ENCODE measurements around the gene CLCN4.

CLCN4 gene

DNA sequence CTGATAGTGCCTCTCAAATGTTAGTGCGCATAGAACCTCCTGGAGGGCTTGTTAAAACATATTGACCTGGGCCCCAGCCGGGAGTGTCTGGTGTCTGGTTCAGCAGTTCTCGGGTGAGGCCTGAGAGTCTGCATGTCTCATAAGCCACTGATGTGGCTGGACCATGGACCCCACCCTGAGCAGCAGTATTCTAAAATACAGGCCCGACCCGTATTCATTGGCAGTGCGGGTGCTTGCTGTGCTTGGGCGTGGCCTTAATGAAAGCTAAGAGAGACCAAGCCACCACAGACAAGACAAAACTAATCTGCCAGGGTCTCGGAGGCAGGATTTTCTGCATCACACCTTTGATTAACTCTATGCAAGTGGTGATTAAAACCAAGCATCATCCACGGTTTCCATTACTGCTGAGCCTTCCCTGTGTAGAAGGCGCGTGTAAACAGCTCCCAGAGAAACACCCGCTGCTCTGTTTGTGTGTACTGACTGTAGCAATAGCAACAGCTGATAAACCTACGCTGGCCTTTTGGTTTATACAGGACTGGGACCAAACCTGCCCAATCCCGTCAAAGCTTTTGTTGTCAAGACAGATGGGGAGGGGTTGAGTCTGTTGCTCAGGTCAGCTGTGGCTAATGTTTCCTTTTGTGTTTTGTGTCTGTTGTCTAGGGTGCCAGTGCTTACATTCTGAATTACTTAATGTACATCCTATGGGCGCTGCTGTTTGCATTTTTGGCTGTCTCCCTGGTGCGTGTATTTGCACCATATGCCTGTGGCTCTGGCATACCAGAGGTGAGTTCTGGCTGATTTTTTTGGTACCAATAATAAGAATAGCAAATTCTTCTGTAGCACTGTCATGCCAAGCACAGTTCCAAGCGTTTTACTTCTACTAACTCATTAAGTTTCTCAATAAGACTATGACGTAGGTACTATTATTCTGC is 40.8 kb downstream of the CLCN4 start:
- DNase-seq = no peak

DNA sequence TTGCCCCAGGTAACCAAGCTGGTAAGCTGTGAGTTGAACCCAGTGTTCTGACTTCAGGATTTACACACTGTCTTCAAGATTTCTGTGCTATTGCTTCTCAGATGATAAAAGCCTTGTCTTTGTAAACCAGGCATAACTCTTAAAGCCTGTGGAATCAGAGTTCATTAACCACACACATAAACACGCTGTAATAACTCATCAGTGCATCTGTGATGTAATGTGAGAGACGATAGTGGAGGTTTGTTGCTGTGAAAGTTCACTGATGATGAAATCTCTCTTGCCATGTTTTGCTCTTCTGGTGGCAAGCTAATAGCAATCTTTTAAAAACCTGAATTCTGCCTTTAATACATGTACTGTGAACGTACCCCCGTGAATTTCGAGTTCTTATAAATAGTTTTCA is 41.5 kb downstream of the CLCN4 start:
- no peak for DNase-seq

DNA sequence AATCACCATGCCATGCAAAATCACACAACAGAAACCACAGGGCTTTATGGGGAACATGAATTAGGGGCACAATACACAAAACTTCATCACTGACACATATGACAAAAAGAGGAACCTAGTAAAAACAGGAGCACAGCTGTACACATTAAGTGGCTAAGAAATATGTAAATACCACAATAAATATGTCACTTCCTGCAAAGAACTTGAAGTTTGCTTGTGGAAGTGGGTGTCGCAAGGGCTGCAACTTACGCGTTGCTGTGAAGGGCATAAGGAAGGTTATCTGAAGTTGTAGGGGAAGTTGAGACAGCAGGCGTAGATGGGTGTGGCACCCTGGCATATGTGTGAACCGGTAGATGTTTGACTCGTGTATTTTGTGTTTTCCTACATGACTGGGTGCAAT is 42.4 kb downstream of the CLCN4 start:
- DNase-seq = no peak

DNA sequence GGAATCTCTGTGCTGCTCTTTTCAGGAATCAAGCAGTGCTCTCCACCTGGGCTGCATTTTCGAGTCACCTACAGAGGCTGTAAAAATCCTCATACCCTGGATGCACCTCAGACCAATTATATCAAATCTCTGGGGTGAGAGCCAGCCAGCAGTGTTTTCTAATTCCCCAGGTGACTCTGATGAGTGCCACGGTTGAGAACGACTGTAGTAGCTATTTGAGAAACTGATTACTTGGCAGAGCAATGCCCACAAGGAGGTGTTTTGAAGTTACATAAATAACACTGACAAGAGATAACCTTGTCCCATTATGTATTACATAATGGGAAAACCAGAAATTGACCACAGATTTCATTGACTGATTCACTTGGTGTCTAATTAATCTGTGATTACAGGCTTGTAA is 46.8 kb downstream of the CLCN4 start:
- no peak for DNase-seq

DNA sequence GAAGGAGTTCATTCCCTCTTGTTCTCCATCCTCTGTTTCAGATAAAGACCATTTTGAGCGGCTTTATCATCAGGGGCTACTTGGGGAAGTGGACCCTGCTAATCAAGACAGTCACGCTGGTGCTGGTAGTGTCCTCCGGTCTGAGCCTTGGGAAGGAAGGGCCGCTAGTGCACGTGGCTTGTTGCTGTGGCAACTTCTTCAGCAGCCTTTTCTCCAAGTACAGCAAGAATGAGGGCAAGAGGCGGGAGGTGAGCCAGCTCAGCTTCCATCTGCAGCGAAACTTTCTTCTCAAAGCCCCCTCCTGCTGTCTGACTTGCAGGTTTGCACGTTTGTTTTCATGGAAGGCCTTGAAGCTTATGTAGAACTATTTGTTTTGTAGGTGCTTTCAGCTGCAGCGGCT is 49.5 kb downstream of the CLCN4 start:
- DNase-seq = peak; percentile 12

DNA sequence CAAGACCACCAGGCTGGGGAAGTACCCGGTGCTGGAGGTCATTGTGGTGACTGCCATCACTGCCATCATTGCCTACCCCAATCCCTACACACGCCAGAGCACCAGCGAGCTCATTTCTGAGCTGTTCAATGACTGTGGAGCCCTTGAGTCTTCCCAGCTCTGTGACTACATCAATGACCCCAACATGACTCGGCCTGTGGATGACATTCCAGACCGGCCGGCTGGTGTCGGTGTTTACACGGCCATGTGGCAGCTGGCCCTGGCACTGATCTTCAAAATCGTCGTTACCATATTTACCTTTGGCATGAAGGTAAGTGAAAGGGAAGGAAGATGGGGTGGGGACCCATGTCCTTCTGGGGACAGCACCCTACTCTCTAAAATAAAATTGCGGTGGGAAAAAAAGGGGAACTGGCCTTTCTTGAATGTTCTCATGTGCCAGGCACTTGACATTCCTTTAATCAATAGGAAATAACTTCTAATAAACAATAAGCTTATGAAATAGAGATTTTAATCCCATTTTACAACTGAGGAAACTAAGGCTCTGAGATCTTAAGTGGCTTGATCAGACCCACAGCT is 51.6 kb downstream of the CLCN4 start:
- DNase-seq = no peak

DNA sequence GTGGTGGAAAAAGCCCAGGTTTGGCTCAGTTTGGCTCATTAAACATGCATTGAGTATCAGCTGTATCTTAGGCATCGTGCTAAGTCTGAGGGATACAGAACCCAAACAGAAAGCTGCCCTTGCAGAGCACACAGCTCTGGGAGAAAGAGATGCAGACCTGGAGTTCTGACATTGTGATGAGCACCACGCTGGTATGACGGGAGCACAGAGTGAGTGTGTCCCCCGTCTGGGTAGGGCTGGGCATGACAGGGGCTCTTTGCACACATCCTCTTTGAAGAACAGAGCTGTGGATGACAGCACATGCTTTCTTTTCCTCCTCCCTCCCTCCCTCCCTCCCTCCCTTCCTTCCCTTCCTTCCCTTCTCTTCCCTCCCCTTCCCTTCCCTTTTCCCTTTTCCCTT is 52.2 kb downstream of the CLCN4 start:
- no peak for DNase-seq

DNA sequence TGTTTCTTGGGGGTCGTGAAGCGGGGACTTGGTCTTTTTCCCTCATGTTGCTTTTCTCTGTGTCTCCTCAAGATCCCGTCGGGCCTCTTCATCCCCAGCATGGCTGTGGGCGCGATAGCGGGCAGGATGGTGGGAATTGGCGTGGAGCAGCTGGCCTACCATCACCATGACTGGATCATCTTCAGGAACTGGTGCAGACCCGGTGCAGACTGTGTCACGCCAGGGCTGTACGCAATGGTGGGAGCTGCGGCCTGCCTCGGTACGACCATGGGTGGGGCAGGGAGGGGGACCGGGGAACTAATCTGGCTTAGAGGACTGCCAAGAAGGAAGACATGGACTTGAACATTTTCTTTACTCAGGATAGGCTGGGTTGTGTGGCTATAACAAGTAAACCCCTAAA is 55.6 kb downstream of the CLCN4 start:
- no peak for DNase-seq

DNA sequence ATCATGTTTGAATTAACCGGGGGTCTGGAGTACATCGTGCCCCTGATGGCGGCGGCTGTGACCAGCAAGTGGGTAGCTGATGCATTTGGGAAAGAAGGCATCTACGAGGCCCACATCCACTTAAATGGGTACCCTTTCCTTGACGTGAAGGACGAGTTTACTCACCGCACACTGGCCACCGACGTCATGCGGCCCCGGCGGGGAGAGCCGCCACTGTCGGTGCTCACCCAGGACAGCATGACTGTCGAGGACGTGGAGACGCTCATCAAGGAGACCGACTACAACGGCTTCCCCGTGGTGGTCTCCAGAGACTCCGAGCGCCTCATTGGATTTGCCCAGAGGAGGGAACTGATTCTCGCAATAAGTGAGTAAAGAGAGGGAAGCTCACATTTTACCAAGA is 56.9 kb downstream of the CLCN4 start:
- no peak for DNase-seq

DNA sequence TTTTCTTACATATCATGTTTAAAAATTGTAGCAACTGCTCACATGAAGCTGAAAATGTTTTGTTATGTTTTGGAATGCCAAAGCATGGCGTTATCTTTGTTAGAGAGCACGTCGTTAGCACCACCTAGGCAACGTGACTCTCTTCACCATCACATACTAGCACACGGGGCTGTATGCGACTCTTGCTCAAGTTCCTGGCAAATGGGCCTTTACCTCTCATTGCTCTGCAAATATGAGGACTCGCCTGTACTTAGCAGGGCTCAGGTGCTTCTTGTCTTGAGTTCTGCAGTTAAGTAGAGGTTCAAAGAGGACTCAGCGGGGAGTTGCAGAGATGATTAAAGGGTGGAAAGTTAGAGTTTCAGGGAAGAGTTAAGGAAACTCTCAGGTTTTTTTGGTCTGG is 59.4 kb downstream of the CLCN4 start:
- no peak for DNase-seq

DNA sequence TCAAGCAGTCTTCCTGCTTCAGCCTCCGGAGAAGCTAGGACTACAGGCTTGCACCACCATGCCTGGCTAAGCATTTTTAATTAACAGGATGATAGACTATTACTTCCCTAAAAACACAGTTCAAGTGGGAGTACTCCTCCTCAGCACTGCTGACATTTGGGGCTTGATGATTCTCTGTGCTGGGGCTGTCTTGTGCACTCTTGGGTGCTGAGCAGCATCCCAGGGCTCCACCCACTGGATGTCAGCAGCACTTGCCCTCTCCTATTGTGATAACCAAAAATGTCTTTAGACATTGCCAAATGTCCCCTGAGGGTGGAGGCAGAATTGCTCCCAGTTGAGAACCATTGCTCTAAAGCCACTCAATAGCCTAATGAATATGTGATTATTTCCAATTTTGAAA is 60.4 kb downstream of the CLCN4 start:
- no peak for DNase-seq

DNA sequence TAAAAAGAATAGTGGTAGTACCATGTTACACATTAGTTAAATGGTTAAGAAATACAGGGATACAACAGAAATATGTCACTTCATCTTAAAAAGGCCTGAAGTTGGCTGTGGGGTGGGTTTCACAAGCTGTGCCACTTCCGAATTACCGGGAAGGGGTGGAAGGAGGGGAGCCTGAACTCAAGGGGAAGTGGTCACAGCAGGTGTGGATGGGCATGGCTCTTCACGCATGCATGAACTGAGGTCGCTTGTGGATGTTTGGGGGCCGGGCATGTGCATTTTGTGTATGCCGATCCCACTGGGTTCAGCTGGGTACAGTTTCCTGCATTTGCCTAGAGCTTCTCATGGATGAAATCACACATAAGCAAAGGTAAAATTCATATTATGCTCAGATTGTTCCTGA is 64.9 kb downstream of the CLCN4 start:
- no peak for DNase-seq

DNA sequence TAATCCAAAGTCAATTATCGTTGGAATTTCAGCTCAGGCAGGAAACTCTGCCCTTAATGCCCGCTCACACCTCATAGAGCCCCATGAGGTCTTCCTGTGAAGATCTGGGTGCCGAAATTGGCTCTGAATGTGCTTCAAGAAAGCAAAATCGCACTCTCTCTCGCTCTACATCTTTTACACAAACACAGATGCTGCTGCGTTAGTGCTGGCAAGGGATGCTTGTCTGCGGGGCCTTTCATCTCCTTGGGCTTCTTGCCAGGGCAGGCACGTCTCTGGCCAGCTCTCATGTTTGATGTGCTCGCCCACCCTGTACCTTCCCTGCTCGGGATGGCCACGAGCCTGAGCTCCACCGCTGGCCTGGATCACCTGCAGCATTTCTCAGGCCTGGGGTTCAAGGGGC is 66.5 kb downstream of the CLCN4 start:
- no peak for DNase-seq

DNA sequence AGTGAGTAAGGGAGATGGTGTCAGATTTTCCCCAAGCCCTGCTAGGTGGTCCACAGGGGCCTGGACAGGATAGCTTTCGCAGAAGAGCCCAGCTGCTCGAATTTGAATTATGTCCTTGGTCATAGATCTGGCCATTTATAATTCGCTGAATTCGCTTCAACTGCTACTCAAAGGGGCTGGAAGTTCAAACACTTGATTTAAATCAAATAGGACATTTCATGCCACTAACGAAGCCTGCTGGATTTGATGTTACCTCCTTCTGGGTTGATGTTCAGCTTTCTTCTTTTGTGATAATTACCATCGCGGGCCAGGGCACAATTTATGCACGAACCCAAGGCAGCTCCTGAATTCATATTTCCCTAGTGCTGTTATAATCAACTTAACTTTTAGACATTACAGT is 67.0 kb downstream of the CLCN4 start:
- no peak for DNase-seq

DNA sequence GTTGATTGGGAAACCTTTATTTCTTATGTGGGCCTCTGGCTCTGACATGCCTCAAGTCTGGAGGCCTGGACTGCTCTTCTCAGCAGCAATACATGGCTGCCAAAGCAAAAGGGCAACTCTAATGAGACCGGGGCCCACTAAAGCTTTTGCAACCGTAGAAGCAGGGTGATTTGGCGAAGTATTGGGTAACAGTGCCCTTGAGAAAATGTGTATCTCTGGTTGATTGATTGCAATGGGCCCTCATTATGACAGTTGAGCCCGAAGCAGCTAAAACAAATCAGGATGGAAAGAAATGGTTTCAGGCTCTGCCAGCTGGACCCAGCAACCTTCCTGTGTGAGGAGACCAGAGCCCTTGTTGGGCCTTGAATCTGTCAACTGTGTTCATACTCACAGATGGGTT is 73.4 kb downstream of the CLCN4 start:
- no peak for DNase-seq

DNA sequence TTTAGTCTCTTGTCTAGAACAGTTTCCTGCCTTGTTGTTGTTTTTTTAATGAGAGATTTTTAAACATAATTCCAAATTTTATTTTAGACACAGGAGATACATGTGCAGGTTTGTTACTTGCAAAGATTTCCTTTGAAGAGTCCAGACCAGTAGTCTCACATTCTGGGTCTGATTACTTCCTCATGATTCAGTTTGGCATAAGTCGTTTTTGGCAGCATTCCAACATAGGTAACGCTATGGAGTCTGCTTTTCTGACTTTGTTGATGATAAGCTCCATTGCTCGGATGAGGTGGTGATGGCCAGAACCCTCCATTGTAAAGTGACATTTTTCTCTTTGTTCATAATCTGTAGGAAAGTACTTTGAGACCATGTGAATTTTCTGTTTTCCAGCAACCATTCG is 74.7 kb downstream of the CLCN4 start:
- DNase-seq = no peak

DNA sequence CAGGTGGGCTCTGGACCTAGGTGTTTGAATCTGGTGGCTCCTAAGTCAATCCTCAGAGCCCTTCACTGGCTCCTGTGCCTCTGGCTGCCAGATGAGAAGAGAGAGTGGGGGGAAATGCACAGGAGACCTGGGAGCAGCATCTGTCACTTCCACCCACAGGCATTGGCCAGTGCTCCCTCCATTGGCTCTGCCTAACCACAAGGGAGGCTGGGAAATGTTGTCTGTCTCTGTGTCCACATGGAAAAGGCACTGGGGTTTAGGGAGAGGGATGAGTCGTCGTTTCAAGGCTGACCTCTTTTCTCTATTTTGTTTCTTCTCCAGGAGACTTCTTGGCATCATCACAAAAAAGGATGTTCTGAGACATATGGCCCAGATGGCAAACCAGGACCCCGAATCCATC is 76.4 kb downstream of the CLCN4 start:
- DNase-seq = no peak

DNA sequence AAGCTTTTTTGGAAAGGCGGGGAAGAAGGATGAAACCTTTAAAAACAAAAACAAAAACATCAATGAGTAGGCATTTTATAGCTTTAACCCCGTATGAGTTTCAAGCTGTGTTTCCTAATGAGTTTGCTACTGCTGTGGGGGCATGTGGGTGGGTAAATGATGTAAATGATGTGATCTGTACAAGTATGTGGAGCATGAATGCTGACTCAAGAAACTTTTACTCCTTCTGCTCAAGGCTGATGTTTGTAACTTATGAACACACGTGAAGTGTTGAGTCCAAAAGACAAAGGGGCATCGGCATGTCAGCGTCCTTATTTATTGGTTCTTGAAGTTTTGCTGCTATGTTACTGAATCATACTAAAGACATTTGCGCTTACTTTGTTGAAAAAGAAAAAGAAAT is 76.9 kb downstream of the CLCN4 start:
- no peak for DNase-seq

DNA sequence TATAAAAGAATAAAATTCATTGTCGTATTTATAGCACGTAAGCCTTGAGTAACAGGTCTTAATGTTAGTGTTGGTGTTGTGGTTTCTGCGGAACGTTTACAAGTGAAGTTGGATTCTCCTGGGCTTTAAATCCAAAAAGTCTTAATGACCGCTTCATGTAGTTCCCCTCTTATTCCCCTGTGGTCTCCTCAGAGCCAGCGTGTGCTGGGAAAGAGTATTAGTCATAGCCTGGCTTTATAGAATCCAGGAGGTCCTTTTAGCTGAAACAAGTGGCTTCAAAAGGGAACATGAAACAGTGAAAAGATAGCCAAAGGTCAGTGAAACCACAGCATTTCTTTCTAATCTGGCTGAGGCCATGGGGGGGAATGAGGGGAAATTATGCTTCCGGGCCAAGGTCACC is 79.1 kb downstream of the CLCN4 start:
- DNase-seq = no peak

DNA sequence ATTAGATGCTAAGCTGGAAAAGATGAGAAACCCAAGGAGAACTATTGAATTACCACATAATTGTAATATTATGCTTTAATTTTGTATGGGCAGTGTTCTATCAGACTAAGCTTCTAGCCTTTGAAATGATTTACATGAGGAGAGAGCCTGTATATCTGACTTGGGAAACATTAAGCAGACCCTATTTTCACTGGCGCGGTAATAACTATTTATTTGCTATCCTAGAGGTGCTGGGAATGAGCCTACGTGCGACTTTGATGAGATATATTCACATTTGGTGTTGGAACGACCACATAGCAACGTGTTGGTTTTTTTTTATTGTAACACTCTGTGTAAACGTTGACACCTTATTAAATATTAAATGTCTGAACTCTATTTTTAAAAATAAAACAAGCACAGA is 80.5 kb downstream of the CLCN4 start:
- no peak for DNase-seq

DNA sequence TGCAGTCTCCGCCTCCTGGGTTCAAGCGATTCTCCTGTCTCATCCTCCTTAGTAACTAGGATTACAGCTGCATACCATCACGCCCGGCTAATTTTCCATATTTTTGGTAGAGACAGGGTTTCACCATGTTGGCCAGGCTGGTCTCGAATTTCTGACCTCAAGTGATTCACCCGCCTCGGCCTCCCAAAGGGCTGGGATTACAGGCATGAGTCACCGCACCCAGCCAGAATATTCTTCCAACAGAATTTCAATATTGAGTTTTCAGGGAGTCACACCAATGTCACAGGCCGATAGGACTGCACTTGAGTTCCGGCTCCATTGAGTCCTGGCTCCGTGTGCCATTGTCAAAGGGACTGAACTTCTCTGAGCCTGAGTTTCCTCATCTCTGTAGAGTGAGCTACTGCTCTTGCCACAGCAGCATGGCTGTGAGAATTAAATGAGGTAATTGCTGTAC is 82.9 kb downstream of the CLCN4 start:
- no peak for DNase-seq

DNA sequence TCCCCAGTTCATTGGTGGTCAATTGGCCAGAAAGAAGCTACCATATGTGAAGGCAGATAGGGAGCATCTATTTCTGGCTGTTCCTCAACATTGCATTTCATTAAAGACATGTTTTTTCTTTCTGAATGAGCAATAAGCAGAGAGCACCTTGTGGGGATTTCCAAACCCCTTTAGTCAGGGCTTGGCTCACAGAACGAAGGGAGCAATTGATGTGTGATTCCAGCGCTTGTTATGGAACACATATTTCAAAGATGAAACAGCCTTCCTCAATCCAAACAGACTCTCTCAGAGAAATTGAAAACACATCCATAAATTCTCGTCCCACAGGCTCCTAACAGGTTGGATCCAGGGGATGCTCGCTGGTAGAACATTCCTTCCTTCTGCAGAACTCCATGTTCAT is 84.1 kb downstream of the CLCN4 start:
- no peak for DNase-seq

DNA sequence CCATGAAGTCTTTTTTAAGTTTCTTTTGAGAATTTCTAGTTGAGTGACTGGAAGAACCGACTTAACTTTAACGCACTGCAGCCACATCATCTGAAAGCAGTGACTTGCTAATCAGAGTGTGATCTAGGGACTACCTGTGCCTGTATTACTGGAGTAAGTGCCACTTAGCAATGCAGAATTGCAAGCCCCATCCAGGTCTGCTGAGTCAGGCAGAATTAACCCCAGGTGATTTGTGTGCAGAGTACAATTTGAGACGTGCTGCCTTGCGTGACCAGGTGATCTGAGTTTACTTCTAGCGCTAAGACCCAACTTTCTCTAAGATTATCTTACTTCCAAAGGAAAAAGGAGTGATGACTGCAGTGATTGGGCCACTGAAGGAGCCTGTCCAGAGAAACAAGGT is 85.3 kb downstream of the CLCN4 start:
- no peak for DNase-seq

DNA sequence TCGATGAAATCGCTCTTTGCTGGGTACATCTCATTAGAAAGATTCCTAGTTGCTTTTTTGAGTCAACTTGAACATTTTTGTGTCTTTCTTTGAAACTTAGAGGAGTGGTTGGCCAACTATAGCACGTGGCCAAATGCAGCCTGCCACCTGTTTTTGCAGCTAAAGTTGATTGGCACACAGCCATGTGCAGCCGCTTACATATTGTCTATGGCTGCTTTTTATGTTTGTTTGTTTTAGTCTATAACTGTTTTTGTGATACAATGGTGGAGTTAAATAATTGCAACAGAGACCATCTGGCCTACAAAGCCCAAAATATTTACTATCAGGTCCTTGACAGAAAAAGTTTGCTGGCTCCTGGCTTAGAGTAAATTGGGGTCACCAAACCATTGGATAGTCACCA is 86.3 kb downstream of the CLCN4 start:
- DNase-seq = no peak
